HL-60 (cell line): ENCODE measurements around the gene PRDM16.

Experiments
- CTCF ChIP-seq: IDR thresholded peaks from one replicate; pipeline ENCODE4 v1.5.1; 2011; ENCODE audit warnings: low read length, control low read depth, inconsistent platforms; ENCODE audit not compliant: insufficient read depth
- GABPA ChIP-seq: IDR thresholded peaks from 2 replicates; pipeline ENCODE4 v1.6.1; 2012; ENCODE audit warnings: low read depth
- POLR2AphosphoS5 ChIP-seq: IDR thresholded peaks from 2 replicates; pipeline ENCODE4 v1.6.1; 2012; ENCODE audit warnings: low read depth
- REST ChIP-seq: IDR thresholded peaks from 2 replicates; pipeline ENCODE4 v1.6.1; 2012; ENCODE audit warnings: low read depth; ENCODE audit not compliant: insufficient replicate concordance
- SPI1 ChIP-seq: IDR thresholded peaks from 2 replicates; pipeline ENCODE4 v1.6.1; 2012; ENCODE audit warnings: low read depth, mild to moderate bottlenecking, borderline replicate concordance

GRCh38 chr1:3332662-3333061 lies 263.7 kb downstream of the PRDM16 start:
- TF ChIP-seq CTCF (no peak), POLR2AphosphoS5 (no peak), GABPA (no peak), REST (no peak), SPI1 (no peak)
